ENCODE measurements around the gene KMT2C. TPM values are rescaled to one million over a fixed set of nuclear protein-coding genes. Genes with fewer than 3 reads are reported as not detected.
A peak's percentile ranks its signal among the peaks of the same experiment; 100 is the strongest.

KMT2C gene
- total and polyA plus RNA-seq, 2 of the 13 experiments (the other 11 are each of a cell fraction or from before 2014, with no cell fraction given) = 7.1 to 14.4 TPM

DNA sequence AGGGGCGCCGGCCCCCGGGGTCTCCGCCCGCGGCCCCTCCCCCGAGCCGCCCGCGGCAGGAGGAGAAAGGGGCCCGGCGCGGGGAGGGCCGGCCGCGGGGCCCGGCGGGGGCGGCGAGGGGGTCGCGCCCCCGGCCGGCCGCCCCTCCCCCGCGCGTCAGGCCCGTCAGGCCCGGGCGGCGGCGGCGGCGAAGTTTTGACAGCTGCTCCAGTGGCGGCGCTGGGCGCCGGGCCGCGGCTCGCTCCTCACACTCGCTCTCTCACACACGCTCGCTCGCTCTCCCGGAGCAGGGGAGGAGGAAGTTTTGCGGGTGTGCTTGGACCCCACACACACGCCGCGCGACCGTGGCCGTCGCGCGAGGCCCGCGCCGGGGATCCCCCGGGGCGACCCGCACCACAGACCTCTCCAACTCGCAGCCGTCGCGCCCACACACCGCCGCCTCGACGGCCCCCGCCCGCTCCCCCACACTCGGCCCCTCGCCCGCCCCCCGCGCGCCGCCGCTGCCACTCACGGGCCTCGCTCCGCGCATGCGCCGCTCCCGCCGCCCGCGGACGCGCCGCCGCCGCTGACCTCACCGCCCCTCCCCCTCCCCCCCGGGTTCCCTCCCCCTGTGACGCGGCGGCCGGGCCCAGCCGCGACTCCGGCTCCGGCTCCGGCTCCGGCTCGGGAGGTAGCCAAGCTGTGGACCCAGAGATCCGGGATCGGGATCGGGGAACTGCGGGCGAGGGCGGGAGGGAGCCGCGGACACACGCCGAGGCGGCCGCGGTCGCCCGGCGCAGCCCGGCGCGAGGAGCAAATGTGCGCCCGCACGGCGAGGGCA is 518 bp upstream of the KMT2C start (continued):
- TF ChIP-seq, protein P1, sequence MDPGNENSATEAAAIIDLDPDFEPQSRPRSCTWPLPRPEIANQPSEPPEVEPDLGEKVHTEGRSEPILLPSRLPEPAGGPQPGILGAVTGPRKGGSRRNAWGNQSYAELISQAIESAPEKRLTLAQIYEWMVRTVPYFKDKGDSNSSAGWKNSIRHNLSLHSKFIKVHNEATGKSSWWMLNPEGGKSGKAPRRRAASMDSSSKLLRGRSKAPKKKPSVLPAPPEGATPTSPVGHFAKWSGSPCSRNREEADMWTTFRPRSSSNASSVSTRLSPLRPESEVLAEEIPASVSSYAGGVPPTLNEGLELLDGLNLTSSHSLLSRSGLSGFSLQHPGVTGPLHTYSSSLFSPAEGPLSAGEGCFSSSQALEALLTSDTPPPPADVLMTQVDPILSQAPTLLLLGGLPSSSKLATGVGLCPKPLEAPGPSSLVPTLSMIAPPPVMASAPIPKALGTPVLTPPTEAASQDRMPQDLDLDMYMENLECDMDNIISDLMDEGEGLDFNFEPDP (CRISPR knock-in tag; conservative IDR thresholded peaks at IDR 0.05) = 0 out of 2 replicates have a peak, but pooled peaks have one; percentile 49
- TF ChIP-seq TARDBP (CRISPR knock-in tag; IDR thresholded peaks at IDR 0.05) = peak; percentile 68
- no peak for TF ChIP-seq LCORL (IDR thresholded peaks at IDR 0.05)
- TF ChIP-seq LCORL (CRISPR knock-in tag; IDR thresholded peaks at IDR 0.05) = 0 out of 2 replicates have a peak, but pooled peaks have one; percentile 43
- TF ChIP-seq ZEB1 (IDR thresholded peaks at IDR 0.05; ENCODE audit: insufficient replicate concordance, low read depth) = no peak
- no peak for TF ChIP-seq RBM22 (optimal IDR thresholded peaks at IDR 0.05; ENCODE audit: low read length)
- TF ChIP-seq GATAD1 (CRISPR knock-in tag; IDR thresholded peaks at IDR 0.05) = peak; percentile 56; the same call in 1 of the 2 replicates
- no peak for TF ChIP-seq SMAD3 (CRISPR knock-in tag; IDR thresholded peaks at IDR 0.05)
- TF ChIP-seq, protein P2, sequence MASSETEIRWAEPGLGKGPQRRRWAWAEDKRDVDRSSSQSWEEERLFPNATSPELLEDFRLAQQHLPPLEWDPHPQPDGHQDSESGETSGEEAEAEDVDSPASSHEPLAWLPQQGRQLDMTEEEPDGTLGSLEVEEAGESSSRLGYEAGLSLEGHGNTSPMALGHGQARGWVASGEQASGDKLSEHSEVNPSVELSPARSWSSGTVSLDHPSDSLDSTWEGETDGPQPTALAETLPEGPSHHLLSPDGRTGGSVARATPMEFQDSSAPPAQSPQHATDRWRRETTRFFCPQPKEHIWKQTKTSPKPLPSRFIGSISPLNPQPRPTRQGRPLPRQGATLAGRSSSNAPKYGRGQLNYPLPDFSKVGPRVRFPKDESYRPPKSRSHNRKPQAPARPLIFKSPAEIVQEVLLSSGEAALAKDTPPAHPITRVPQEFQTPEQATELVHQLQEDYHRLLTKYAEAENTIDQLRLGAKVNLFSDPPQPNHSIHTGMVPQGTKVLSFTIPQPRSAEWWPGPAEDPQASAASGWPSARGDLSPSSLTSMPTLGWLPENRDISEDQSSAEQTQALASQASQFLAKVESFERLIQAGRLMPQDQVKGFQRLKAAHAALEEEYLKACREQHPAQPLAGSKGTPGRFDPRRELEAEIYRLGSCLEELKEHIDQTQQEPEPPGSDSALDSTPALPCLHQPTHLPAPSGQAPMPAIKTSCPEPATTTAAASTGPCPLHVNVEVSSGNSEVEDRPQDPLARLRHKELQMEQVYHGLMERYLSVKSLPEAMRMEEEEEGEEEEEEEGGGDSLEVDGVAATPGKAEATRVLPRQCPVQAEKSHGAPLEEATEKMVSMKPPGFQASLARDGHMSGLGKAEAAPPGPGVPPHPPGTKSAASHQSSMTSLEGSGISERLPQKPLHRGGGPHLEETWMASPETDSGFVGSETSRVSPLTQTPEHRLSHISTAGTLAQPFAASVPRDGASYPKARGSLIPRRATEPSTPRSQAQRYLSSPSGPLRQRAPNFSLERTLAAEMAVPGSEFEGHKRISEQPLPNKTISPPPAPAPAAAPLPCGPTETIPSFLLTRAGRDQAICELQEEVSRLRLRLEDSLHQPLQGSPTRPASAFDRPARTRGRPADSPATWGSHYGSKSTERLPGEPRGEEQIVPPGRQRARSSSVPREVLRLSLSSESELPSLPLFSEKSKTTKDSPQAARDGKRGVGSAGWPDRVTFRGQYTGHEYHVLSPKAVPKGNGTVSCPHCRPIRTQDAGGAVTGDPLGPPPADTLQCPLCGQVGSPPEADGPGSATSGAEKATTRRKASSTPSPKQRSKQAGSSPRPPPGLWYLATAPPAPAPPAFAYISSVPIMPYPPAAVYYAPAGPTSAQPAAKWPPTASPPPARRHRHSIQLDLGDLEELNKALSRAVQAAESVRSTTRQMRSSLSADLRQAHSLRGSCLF (CRISPR knock-in tag; IDR thresholded peaks at IDR 0.05; ENCODE audit: borderline replicate concordance) = no peak
- TF ChIP-seq, protein P3, sequence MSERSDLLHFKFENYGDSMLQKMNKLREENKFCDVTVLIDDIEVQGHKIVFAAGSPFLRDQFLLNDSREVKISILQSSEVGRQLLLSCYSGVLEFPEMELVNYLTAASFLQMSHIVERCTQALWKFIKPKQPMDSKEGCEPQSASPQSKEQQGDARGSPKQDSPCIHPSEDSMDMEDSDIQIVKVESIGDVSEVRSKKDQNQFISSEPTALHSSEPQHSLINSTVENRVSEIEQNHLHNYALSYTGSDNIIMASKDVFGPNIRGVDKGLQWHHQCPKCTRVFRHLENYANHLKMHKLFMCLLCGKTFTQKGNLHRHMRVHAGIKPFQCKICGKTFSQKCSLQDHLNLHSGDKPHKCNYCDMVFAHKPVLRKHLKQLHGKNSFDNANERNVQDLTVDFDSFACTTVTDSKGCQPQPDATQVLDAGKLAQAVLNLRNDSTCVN (CRISPR knock-in tag; IDR thresholded peaks at IDR 0.05; ENCODE audit: borderline replicate concordance) = no peak
- no peak for TF ChIP-seq MTA3 (CRISPR knock-in tag; IDR thresholded peaks at IDR 0.05)
- TF ChIP-seq SOX13 (IDR thresholded peaks at IDR 0.05) = no peak
- TF ChIP-seq SOX13 (CRISPR knock-in tag; conservative IDR thresholded peaks at IDR 0.05 in 1 of 2, IDR thresholded peaks at IDR 0.05 in 1 of 2) = peak in 1 of 2 experiments; percentile 19; a peak in 1 of 4 replicates
- no peak for TF ChIP-seq TEAD3 (CRISPR knock-in tag; optimal IDR thresholded peaks at IDR 0.05; ENCODE audit: borderline replicate concordance)
- TF ChIP-seq, protein P4, sequence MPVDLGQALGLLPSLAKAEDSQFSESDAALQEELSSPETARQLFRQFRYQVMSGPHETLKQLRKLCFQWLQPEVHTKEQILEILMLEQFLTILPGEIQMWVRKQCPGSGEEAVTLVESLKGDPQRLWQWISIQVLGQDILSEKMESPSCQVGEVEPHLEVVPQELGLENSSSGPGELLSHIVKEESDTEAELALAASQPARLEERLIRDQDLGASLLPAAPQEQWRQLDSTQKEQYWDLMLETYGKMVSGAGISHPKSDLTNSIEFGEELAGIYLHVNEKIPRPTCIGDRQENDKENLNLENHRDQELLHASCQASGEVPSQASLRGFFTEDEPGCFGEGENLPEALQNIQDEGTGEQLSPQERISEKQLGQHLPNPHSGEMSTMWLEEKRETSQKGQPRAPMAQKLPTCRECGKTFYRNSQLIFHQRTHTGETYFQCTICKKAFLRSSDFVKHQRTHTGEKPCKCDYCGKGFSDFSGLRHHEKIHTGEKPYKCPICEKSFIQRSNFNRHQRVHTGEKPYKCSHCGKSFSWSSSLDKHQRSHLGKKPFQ (CRISPR knock-in tag; IDR thresholded peaks at IDR 0.05; ENCODE audit: insufficient replicate concordance) = no peak
- no peak; the same call in 1 of the 2 replicates for TF ChIP-seq ZNF232 (CRISPR knock-in tag; IDR thresholded peaks at IDR 0.05; ENCODE audit: borderline replicate concordance)
- TF ChIP-seq GABPA (IDR thresholded peaks at IDR 0.05; ENCODE audit: low read depth, low read length) = no peak
- TF ChIP-seq GABPA (CRISPR knock-in tag; IDR thresholded peaks at IDR 0.05; ENCODE audit: low read depth) = no peak
- no peak for TF ChIP-seq NR2F6 (IDR thresholded peaks at IDR 0.05)
- peak; percentile 22; the same call in 1 of the 2 replicates for TF ChIP-seq NR2F6 (CRISPR knock-in tag; IDR thresholded peaks at IDR 0.05)
- no peak for TF ChIP-seq NR2F1 (CRISPR knock-in tag; IDR thresholded peaks at IDR 0.05)
- TF ChIP-seq ZNF274 (CRISPR knock-in tag; IDR thresholded peaks at IDR 0.05) = peak; percentile 77; the same call in 1 of the 2 replicates
